GM19193 (cell line): ENCODE measurements around the gene PTF1A.

ENCODE experiments used
- POLR2A ChIP-seq: IDR thresholded peaks from 4 replicates; pipeline ENCODE4 v1.6.1; 2011; ENCODE audit not compliant: insufficient read depth, insufficient read length; ENCODE audit errors: extremely low read depth

Gene PTF1A

GRCh38 chr10:23238015-23238414 is 45.9 kb downstream of the PTF1A start:
- TF ChIP-seq POLR2A, result no peak
